GM10266 (cell line): ENCODE data around the gene PLVAP.

Experiments
- DNase-seq: peaks from one replicate; pipeline ENCODE4 v3.0.0; 2012; ENCODE audit errors: extremely low spot score
- CTCF ChIP-seq: IDR thresholded peaks from 2 replicates; pipeline ENCODE4 v1.5.1; 2012; ENCODE audit warnings: mild to moderate bottlenecking, low read depth; ENCODE audit not compliant: control insufficient read depth, insufficient read depth; ENCODE audit errors: missing control alignments

The PLVAP gene

GRCh38 chr19:17307876-17308377 is 69.2 kb downstream of the PLVAP start:
- DNase-seq: no peak
- TF ChIP-seq CTCF: no peak

GRCh38 chr19:17306285-17306714 is 70.8 kb downstream of the PLVAP start:
- DNase-seq: no peak
- no peak for TF ChIP-seq CTCF

GRCh38 chr19:17305517-17306284 is 71.4 kb downstream of the PLVAP start, which contains the start of gene MRPL34:
MRPL34 (plus strand) TSS chr19:17305872; CDS start chr19:17305893, 21 bp downstream.
- peak; percentile 90 for DNase-seq
- peak; percentile 78 for TF ChIP-seq CTCF

- no peak for TF ChIP-seq CTCF
- DNase-seq: no peak
Observed at GRCh38 chr19:17305216-17305516, 72.0 kb downstream of the PLVAP start.

- TF ChIP-seq CTCF: no peak
- DNase-seq: no peak
Observed at GRCh38 chr19:17304386-17305215, 72.5 kb downstream of the PLVAP start.

- no peak for TF ChIP-seq CTCF
Observed at GRCh38 chr19:17303940-17304267, 73.2 kb downstream of the PLVAP start.

More at GRCh38 chr19:17303940-17304267, 73.2 kb downstream of the PLVAP start:
- DNase-seq: no peak
